OCI-LY7 (cell line): ENCODE measurements around the gene LSMEM2.

Source experiments
- CTCF ChIP-seq: fragments of 200-600 bp; sonication (generic); conservative IDR thresholded peaks from 2 replicates; pipeline ENCODE4 v1.5.1; 2014; ENCODE audit warnings: mild to moderate bottlenecking, antibody characterized with exemption, low read length, moderate library complexity, mixed read lengths
- EZH2phosphoT487 ChIP-seq: fragments of 200-600 bp; sonication (generic); IDR thresholded peaks from 2 replicates; pipeline ENCODE4 v1.6.1; 2018; ENCODE audit warnings: low read depth, borderline replicate concordance, mild to moderate bottlenecking, mixed run types, antibody characterized with exemption, low read length, moderate library complexity, mixed read lengths

GRCh38 chr3:50235716-50236483 is 43.0 kb upstream of the LSMEM2 start, which contains the start of gene GNAI2:
- no peak for TF ChIP-seq CTCF
- TF ChIP-seq EZH2phosphoT487, result no peak
